Upper lobe of left lung (tissue), 6 donors: Measurements from ENCODE around the gene SRP19. TPM values are rescaled to one million over a fixed set of nuclear protein-coding genes. Genes with fewer than 3 reads are reported as not detected.

Source experiments
- ATAC-seq, 2 donors: fragments of 200-7000 bp; cut with Tn5 transposase; one replicate each; pipeline ENCODE4 v1.9.1; 2022; ENCODE audit warnings: mild to moderate bottlenecking in 2 of 2, moderate library complexity in 2 of 2; ENCODE audit not compliant: low FRiP score in 2 of 2
- DNase-seq, 2 donors: peaks; one replicate each; pipeline ENCODE4 v3.0.0-alpha.2; 2019 to 2020
- H3K27ac ChIP-seq, 4 donors: fragments of 200-600 bp; sonication (generic); one replicate each; pipeline ENCODE4 v1.5.1; 2016 to 2019
- H3K27me3 ChIP-seq, 4 donors: fragments of 200-600 bp; sonication (generic); one replicate each; pipeline ENCODE4 v1.5.1; 2017 to 2019
- H3K36me3 ChIP-seq, 4 donors: fragments of 200-600 bp; sonication (generic); one replicate each; pipeline ENCODE4 v1.5.1; 2016 to 2019
- H3K4me1 ChIP-seq, 4 donors: fragments of 200-600 bp; sonication (generic); one replicate each; pipeline ENCODE4 v1.5.1; 2018 to 2019
- H3K4me3 ChIP-seq, 4 donors: fragments of 200-600 bp; sonication (generic); one replicate each; pipeline ENCODE4 v1.5.1; 2017 to 2019; ENCODE audit warnings: mild to moderate bottlenecking in 2 of 4, moderate library complexity in 1 of 4
- H3K9me3 ChIP-seq, 4 donors: fragments of 200-600 bp; sonication (generic); one replicate each; pipeline ENCODE4 v1.5.1; 2018 to 2019
- EP300 ChIP-seq, 4 donors: sonication (generic); formaldehyde crosslinking; IDR thresholded peaks; one replicate each; pipeline ENCODE4 v1.5.1; 2017; ENCODE audit warnings: antibody characterized with exemption in 4 of 4, control low read depth in 2 of 4
- POLR2A ChIP-seq, 4 donors: fragments of 450-650 bp; IDR thresholded peaks; one replicate each; pipeline ENCODE4 v1.5.1; 2016 to 2017; ENCODE audit warnings: antibody characterized with exemption in 4 of 4, mild to moderate bottlenecking in 2 of 4
- POLR2AphosphoS5 ChIP-seq, 2 donors: sonication (generic); formaldehyde crosslinking; IDR thresholded peaks; one replicate each; pipeline ENCODE4 v1.5.1; 2017; ENCODE audit warnings: antibody characterized with exemption in 2 of 2
- WGBS, 2 donors: methylation state at CpG; one replicate each; pipeline ENCODE4 v1.1.5; 2017 to 2018; 5-methylcytosine and 5-hydroxymethylcytosine counted together
- total RNA-seq, 6 donors: library from RNA; depleted of rRNA in 4 of 6; stranded (reverse); fragments of >200 nt in 4 of 6; gene quantifications; one replicate each; pipeline versions ENCODE4 v1.1.0 to v1.2.1, GENCODE V29; 2016 to 2021
- TF ChIP-seq, protein P1 (sequence below), 6 experiments: fragments of 450-650 bp in 4 of 6; fragments of 200-600 bp in 2 of 6; sonication (generic) in 2 of 6; IDR thresholded peaks; one replicate each; pipeline ENCODE4 v1.5.1; 2016 to 2019; ENCODE audit warnings: antibody characterized with exemption in 6 of 6
- donor health status: DM: no; HTN: no; CAD: no; lungs with moderate emphysema.
- donor health status: DM: no; HTN: yes; CAD: no; lungs with severe emphysema.

The SRP19 gene
- total RNA-seq: 10 to 100 TPM; 27.3 to 90.1 (median 38.9) TPM

DNA sequence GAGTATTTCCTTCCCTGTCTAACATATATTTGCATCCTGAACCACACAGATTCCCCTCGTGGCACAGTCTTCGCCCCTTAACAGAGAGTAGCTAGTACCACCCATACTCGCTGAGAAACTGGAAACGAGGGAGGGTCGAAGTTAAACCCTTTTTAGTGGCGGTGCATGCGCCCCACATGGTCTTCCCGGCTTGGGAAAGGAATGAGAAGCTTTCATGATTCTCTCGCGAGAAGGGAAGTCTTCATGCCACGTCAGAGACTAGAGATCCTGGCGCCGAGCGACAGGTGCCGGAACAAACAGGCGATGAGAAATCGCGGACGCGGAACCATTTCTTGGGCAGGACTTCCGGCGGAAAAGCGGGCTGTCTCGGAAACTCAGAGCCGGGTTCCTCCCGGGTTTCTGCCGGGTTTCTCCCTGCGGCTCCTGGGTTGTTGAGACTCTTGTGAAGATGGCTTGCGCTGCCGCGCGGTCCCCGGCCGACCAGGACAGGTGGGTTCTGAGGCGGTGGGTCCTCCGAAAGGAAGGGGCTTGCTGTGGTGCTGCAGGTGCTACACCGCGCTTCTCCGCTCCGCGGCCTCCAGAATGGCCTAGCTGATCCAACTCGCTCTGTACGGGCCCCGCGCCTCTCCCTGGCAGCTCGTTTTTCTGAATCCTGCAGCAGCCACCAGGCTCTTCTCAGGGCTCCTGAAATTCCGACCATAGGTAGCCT lies at the start of gene SRP19:
Gene SRP19, plus strand, starts transcription at position 359 of the 709 bp plus-strand sequence. Its CDS starts 90 bp downstream, at position 449.
- TF ChIP-seq POLR2A (IDR thresholded peaks at IDR 0.05) (peak; percentile 15 to 81 (median 60)), POLR2AphosphoS5 (IDR thresholded peaks at IDR 0.05) (peak; percentile 78 to 82), EP300 (IDR thresholded peaks at IDR 0.05) (no peak)
- TF ChIP-seq, protein P1, sequence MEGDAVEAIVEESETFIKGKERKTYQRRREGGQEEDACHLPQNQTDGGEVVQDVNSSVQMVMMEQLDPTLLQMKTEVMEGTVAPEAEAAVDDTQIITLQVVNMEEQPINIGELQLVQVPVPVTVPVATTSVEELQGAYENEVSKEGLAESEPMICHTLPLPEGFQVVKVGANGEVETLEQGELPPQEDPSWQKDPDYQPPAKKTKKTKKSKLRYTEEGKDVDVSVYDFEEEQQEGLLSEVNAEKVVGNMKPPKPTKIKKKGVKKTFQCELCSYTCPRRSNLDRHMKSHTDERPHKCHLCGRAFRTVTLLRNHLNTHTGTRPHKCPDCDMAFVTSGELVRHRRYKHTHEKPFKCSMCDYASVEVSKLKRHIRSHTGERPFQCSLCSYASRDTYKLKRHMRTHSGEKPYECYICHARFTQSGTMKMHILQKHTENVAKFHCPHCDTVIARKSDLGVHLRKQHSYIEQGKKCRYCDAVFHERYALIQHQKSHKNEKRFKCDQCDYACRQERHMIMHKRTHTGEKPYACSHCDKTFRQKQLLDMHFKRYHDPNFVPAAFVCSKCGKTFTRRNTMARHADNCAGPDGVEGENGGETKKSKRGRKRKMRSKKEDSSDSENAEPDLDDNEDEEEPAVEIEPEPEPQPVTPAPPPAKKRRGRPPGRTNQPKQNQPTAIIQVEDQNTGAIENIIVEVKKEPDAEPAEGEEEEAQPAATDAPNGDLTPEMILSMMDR (IDR thresholded peaks at IDR 0.05): peak in 2 of 6 experiments; percentile 9 to 24
- ATAC-seq: peak; percentile 96 to 97
- peaks cover 23 to 30% (median 27%) of the 10 kb centered on the region in 4 donors for H3K4me1 ChIP-seq
- no peaks in the 10 kb centered on the region for H3K9me3 ChIP-seq
- peak within 1 kb of the TSS; percentile 68 to 77 (median 71) for H3K4me3 ChIP-seq
- WGBS, 2 donors: 3 to 6% methylated on average over 20 to 40 of the region's 47 CpGs
- no peaks in the 10 kb centered on the region for H3K27me3 ChIP-seq
- peaks cover 13 to 31% (median 15%) of the 10 kb centered on the region in 4 donors for H3K36me3 ChIP-seq
- peak; percentile 91 to 96 for DNase-seq
- peak within 1 kb of the TSS; percentile 78 to 86 (median 84) for H3K27ac ChIP-seq

DNA sequence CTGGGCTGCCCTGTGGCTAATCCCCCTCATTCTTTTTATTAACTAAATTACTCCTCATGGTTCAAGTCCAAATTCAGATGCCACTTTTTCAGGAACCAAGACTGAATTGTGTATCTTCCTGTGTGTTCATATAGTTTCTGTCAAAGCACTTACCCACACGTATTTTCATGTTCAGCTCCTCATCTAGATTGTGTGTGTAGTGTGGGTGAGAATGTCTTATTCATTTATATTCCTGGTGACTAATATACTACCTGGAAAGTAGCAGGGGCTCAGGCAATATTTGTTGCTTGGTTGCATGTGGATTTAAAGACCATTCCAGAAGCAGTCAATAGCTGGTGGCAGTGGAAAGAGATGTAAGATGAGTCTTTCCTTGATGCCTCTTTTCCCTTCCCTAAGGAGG lies 48.5 kb upstream of the SRP19 start:
- ATAC-seq: no peak

DNA sequence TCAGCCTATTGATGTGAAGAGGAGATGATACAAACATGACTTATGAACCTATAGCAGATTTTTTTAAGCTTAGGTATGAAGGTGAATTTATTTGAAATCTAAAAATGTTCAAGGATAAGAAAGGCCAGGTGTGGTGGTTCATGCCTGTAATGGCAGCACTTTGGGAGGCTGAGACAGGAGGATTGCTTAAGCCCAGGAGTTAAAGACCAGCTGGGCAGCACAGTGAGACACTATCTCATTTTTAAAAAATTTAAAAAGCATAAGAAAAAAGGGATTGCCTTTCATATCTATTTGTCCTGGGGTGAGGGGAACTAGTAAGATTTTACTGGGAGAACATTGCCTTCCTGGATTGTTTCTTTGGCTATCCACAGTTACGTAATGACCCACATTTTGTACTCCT lies 40.8 kb upstream of the SRP19 start:
- no peaks in the 10 kb centered on the region for H3K4me1 ChIP-seq
- no peak for TF ChIP-seq EP300 (IDR thresholded peaks at IDR 0.05)
- no peak for TF ChIP-seq POLR2A (IDR thresholded peaks at IDR 0.05)
- TF ChIP-seq, protein P1 (IDR thresholded peaks at IDR 0.05): no peak
- no peak for TF ChIP-seq POLR2AphosphoS5 (IDR thresholded peaks at IDR 0.05)
- no peak for DNase-seq
- no peaks in the 10 kb centered on the region for H3K27me3 ChIP-seq
- no peak for ATAC-seq
- H3K27ac ChIP-seq: no peak overlapping the region
- H3K9me3 ChIP-seq: no peaks in the 10 kb centered on the region
- H3K36me3 ChIP-seq: peaks cover 0 to 84% (median 21%) of the 10 kb centered on the region in 4 donors
- 94 to 100% methylated on average over 1 of the region's 1 CpG for WGBS, 2 donors
- H3K4me3 ChIP-seq: no peak overlapping the region

More for the DNA sequence above, 48.5 kb upstream of the SRP19 start:
- no peak for TF ChIP-seq POLR2A (IDR thresholded peaks at IDR 0.05)
- TF ChIP-seq EP300 (IDR thresholded peaks at IDR 0.05): no peak
- TF ChIP-seq, protein P1 (IDR thresholded peaks at IDR 0.05): no peak
- TF ChIP-seq POLR2AphosphoS5 (IDR thresholded peaks at IDR 0.05): no peak
- no peaks in the 10 kb centered on the region for H3K27me3 ChIP-seq
- peaks cover 0 to 52% (median 7%) of the 10 kb centered on the region in 4 donors for H3K36me3 ChIP-seq
- H3K4me3 ChIP-seq: no peak overlapping the region
- 95 to 100% methylated on average over 1 of the region's 1 CpG for whole genome bisulfite sequencing, 2 donors
- no peaks in the 10 kb centered on the region for H3K4me1 ChIP-seq
- H3K9me3 ChIP-seq: no peaks in the 10 kb centered on the region
- DNase-seq: no peak
- no peak overlapping the region for H3K27ac ChIP-seq

DNA sequence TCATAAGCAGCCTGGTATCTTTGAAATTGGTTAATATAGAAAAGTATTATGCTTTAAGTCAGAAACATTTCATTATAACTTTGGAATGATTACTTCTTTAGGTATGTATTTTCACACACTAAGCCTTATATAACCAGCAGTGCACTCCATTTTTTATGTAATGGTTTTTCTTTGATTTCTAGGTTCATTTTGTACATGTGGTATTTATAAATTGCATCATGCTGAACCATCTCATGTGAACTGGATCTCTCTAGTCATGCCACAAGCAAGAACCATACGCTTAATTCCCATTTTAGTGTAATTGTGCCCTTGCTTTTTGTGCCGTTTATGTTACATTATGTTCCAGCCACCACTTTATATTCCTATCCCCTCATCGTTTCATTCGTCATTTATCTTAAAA lies 38.6 kb upstream of the SRP19 start:
- TF ChIP-seq POLR2A (IDR thresholded peaks at IDR 0.05): no peak
- no peak for TF ChIP-seq EP300 (IDR thresholded peaks at IDR 0.05)
- TF ChIP-seq, protein P1 (IDR thresholded peaks at IDR 0.05): no peak
- ATAC-seq: no peak
- Histone ChIP-seq H3K27ac (no peak overlapping the region), H3K9me3 (no peaks in the 10 kb centered on the region), H3K27me3 (no peaks in the 10 kb centered on the region), H3K4me3 (no peak overlapping the region), H3K36me3 (peaks cover 3 to 75% (median 18%) of the 10 kb centered on the region in 4 donors), H3K4me1 (no peaks in the 10 kb centered on the region)
- DNase-seq: no peak
- WGBS, 2 donors: 83 to 96% methylated on average over 4 of the region's 4 CpGs
